Endothelial cell of umbilical vein (primary cell): Measurements from ENCODE around the gene CENPU. TPM values are rescaled to one million over a fixed set of nuclear protein-coding genes. Genes with fewer than 3 reads are reported as not detected.

Source experiments
- BruUV-seq: library from RNA; stranded (reverse); fragments of 400-500 nt; replicated peaks from 2 replicates; lab custom pipeline; 2021; lab: Mats Ljungman, UMichigan
- CTCF ChIA-PET: fragments of 300-600, 350-600 bp; sonication (Branson Sonifier 250); formaldehyde crosslinking; loops from one replicate; lab custom pipeline; 2021; ENCODE audit warnings: antibody characterized with exemption, inconsistent platforms; lab: Charles Lee
- POLR2A ChIA-PET: fragments of 300-600, 350-600 bp; sonication (Branson Sonifier 250); formaldehyde crosslinking; loops from one replicate; lab custom pipeline; 2021; ENCODE audit warnings: antibody characterized with exemption, inconsistent platforms; lab: Charles Lee
- DNase-seq: peaks from one replicate; pipeline ENCODE4 v3.0.0-alpha.2; 2011; ENCODE audit warnings: low read depth, low spot score
- FAIRE-seq: peaks from 2 replicates; lab custom pipeline; 2011; peaks lifted over from hg19 to GRCh38; lab: Jason Lieb, UNC
- H2AFZ ChIP-seq: 2 replicates; pipeline ENCODE4 v1.6.0; 2012; ENCODE audit warnings: low read depth, low read length, control low read depth, inconsistent platforms
- H3K27ac ChIP-seq: 2 replicates; pipeline ENCODE4 v1.5.1; 2011; ENCODE audit warnings: low read depth, mild to moderate bottlenecking, control low read depth, low read length, moderate library complexity; ENCODE audit not compliant: insufficient read depth
- H3K27me3 ChIP-seq, 2 experiments: 2 replicates each; pipeline versions ENCODE4 v1.6.0 to v1.6.1; 2011; ENCODE audit warnings: low read length in 2 of 2, mixed read lengths in 1 of 2; ENCODE audit not compliant: control insufficient read depth in 2 of 2, insufficient read depth in 2 of 2
- H3K36me3 ChIP-seq, 2 experiments: 2 replicates in 1 of 2; 3 replicates in 1 of 2; pipeline ENCODE4 v1.5.1; 2011; ENCODE audit warnings: low read length in 2 of 2, mild to moderate bottlenecking in 1 of 2, moderate library complexity in 1 of 2; ENCODE audit not compliant: control insufficient read depth in 2 of 2, insufficient read depth in 2 of 2; ENCODE audit errors: extremely low read depth in 1 of 2
- H3K4me1 ChIP-seq: 3 replicates; pipeline ENCODE4 v1.5.1; 2011; ENCODE audit warnings: mild to moderate bottlenecking, low read length; ENCODE audit not compliant: control insufficient read depth, insufficient read depth; ENCODE audit errors: extremely low read depth
- H3K4me2 ChIP-seq: 2 replicates; pipeline ENCODE4 v1.6.1; 2011; ENCODE audit warnings: low read length, control low read depth, mixed read lengths; ENCODE audit not compliant: insufficient read depth
- H3K4me3 ChIP-seq, 3 experiments: fragments of 200-600 bp in 1 of 3; sonication (generic), shearing (Covaris generic) in 1 of 3; replicated peaks in 1 of 3; 2 replicates each; pipeline ENCODE4 v1.5.1; 2011 to 2016; ENCODE audit warnings: control low read depth in 3 of 3, low read length in 3 of 3, mild to moderate bottlenecking in 2 of 3, inconsistent platforms in 1 of 3, low read depth in 1 of 3, moderate library complexity in 1 of 3; ENCODE audit not compliant: insufficient read depth in 1 of 3
- H3K79me2 ChIP-seq: 2 replicates; pipeline ENCODE4 v1.6.0; 2012; ENCODE audit warnings: low read length, inconsistent platforms; ENCODE audit not compliant: control insufficient read depth, insufficient read depth
- H3K9ac ChIP-seq: replicated peaks from 2 replicates; pipeline ENCODE3; 2011; ENCODE audit warnings: low read length, control low read depth; ENCODE audit not compliant: insufficient read depth; ENCODE audit errors: extremely low read depth
- H3K9me1 ChIP-seq: replicated peaks from 3 replicates; pipeline ENCODE4 v1.6.0; 2011; ENCODE audit warnings: mild to moderate bottlenecking, low read length; ENCODE audit not compliant: control insufficient read depth, insufficient read depth; ENCODE audit errors: extremely low read depth
- H3K9me3 ChIP-seq: replicated peaks from 2 replicates; pipeline ENCODE4 v1.5.1; 2012; ENCODE audit warnings: low read length, inconsistent platforms; ENCODE audit not compliant: control insufficient read depth, insufficient read depth
- H4K20me1 ChIP-seq: replicated peaks from 2 replicates; pipeline ENCODE3; 2011; ENCODE audit warnings: mild to moderate bottlenecking, low read length; ENCODE audit not compliant: control insufficient read depth, insufficient read depth; ENCODE audit errors: extremely low read depth
- CTCF ChIP-seq, 2 donors: IDR thresholded peaks; 1 replicate in 1 of 2; 2 replicates in 1 of 2; pipeline ENCODE4 v1.5.1; 2011; ENCODE audit warnings: low read length in 2 of 2, mild to moderate bottlenecking in 2 of 2, moderate library complexity in 2 of 2, control low read depth in 1 of 2, inconsistent platforms in 1 of 2, low read depth in 1 of 2; ENCODE audit not compliant: insufficient read depth in 1 of 2; ENCODE audit errors: extremely low read depth in 1 of 2
- EZH2 ChIP-seq: IDR thresholded peaks from 2 replicates; pipeline ENCODE4 v1.6.1; 2012; ENCODE audit warnings: borderline replicate concordance, low read depth, mild to moderate bottlenecking, moderate library complexity, low read length, inconsistent platforms; ENCODE audit not compliant: severe bottlenecking
- FOS ChIP-seq: IDR thresholded peaks from 2 replicates; pipeline ENCODE4 v1.6.1; 2011; ENCODE audit warnings: mild to moderate bottlenecking, low read length, moderate library complexity, borderline replicate concordance; ENCODE audit not compliant: insufficient read depth
- GATA2 ChIP-seq: IDR thresholded peaks from 2 replicates; pipeline ENCODE4 v1.7.0; 2011; ENCODE audit warnings: low read depth, mild to moderate bottlenecking, moderate library complexity, mixed read lengths, low read length; ENCODE audit not compliant: insufficient read length, insufficient read depth
- JUN ChIP-seq: IDR thresholded peaks from 2 replicates; pipeline ENCODE4 v1.6.1; 2011; ENCODE audit warnings: borderline replicate concordance, low read depth; ENCODE audit not compliant: insufficient read length, insufficient read depth
- MAX ChIP-seq: IDR thresholded peaks from 2 replicates; pipeline ENCODE4 v1.6.1; 2011; ENCODE audit not compliant: insufficient read depth, insufficient read length
- MYC ChIP-seq: IDR thresholded peaks from one replicate; pipeline ENCODE4 v1.6.1; 2011; ENCODE audit warnings: mild to moderate bottlenecking, low read depth, low read length
- POLR2A ChIP-seq: IDR thresholded peaks from 2 replicates; pipeline ENCODE4 v1.6.1; 2012; ENCODE audit warnings: low read depth, mild to moderate bottlenecking, control low read depth, low read length
- dilution Hi-C: fragments of 300-500 bp; cut with MboI; formaldehyde crosslinking; loops from one replicate; pipeline ENCODE4 v1.15.0; 2019; ENCODE audit warnings: low sequenced_read_pairs; ENCODE audit not compliant: extremely low pct_ligation_motif_present
- intact Hi-C: fragments of 100-400 bp; cut with micrococcal nuclease; formaldehyde crosslinking; loops from one replicate; pipeline ENCODE4 v1.10.0; 2022
- polyA plus RNA-seq, 4 experiments: library from polyadenylated mRNA; depleted of rRNA in 3 of 4; stranded (reverse) in 3 of 4; unstranded in 1 of 4; fragments of >200 nt; gene quantifications; 2 replicates each; pipeline versions ENCODE4 v1.2.1 to v1.2.3, GENCODE V29; 2011 to 2012; ENCODE audit warnings: missing spikeins in 1 of 4
- total RNA-seq: library from RNA; stranded (reverse); gene quantifications from 2 replicates; pipeline ENCODE4 v1.2.3, GENCODE V29; 2021

The CENPU gene
- total and polyA plus RNA-seq, 2 donors (not counting 3 experiments of a cell fraction or from before 2014, with no cell fraction given), result 7.0 to 37.9 TPM

DNA sequence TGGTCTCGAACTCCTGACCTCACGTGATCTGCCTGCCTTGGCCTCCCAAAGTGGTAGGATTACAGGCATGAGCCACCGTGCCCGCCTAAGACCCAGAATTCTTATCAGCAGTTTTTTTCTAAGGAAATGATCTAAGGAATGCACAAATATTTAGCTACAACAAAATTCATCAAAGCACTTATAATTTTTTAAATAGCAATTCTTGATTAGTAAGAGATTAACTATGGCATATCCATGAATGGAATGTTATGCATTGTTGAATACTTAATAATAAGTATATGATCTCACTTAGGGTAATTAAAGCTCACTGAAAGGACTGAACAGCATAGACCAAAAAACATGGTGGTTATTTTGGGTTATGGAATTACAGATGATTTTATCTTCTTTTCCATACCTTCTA is 18.4 kb downstream of the CENPU start:
- H3K4me1 ChIP-seq, result no peaks in the 10 kb centered on the region
- no peaks in the 10 kb centered on the region for H3K27me3 ChIP-seq
- H4K20me1 ChIP-seq, result no peaks in the 10 kb centered on the region
- POLR2A ChIA-PET, result no interaction called here
- CTCF ChIA-PET, result interaction anchor here (1.0 kb wide), 1 partner anchor 30 kb away, joined by 3 read pairs; no protein-coding TSS in a partner anchor
- DNase-seq, result no peak
- no peaks in the 10 kb centered on the region for H3K9me3 ChIP-seq
- peaks cover 0 to 11% of the 10 kb centered on the region in 2 experiments for H3K36me3 ChIP-seq
- no peaks in the 10 kb centered on the region for H3K9me1 ChIP-seq
- peaks cover 8% of the 10 kb centered on the region for H3K79me2 ChIP-seq
- TF ChIP-seq CTCF (IDR thresholded peaks at IDR 0.05; ENCODE audit: extremely low read depth in 1 of 2, insufficient read depth in 1 of 2, low read depth in 1 of 2, low read length in 2 of 2) (no peak), GATA2 (no peak), EZH2 (no peak), MYC (no peak), MAX (no peak), JUN (no peak), POLR2A (no peak), FOS (no peak)
- H3K9ac ChIP-seq, result no peak overlapping the region
- H3K27ac ChIP-seq, result no peak overlapping the region
- dilution Hi-C loops (no loop called here), intact Hi-C loops (no loop called here)
- no peak overlapping the region for H3K4me3 ChIP-seq
- FAIRE-seq, result no peak
- no peak overlapping the region for H3K4me2 ChIP-seq
- BruUV-seq, result no TSS peak
- no peak overlapping the region for H2AFZ ChIP-seq
